ENCODE data around the gene BAK1.
"Not testable (repeated sequence)": the region's sequence is repeated elsewhere in the genome, so short reads cannot be mapped to it uniquely, and the experiment has no call there.

The BAK1 gene

GRCh38 chr6:33549196-33549595 is 30.9 kb downstream of the BAK1 start:
- DNase-seq, result no peak

GRCh38 chr6:33547499-33547898 is 32.6 kb downstream of the BAK1 start:
- no peak for DNase-seq

GRCh38 chr6:33546766-33547165 is 33.3 kb downstream of the BAK1 start:
- DNase-seq, result no peak

GRCh38 chr6:33545292-33545691 is 34.8 kb downstream of the BAK1 start:
- not testable (repeated sequence) for DNase-seq

GRCh38 chr6:33543116-33543515 is 37.0 kb downstream of the BAK1 start:
- no peak for DNase-seq

GRCh38 chr6:33540768-33541167 is 39.3 kb downstream of the BAK1 start:
- no peak for DNase-seq

- DNase-seq, result no peak
Observed at GRCh38 chr6:33534702-33535101, 45.4 kb downstream of the BAK1 start.

GRCh38 chr6:33533163-33533869 is 46.8 kb downstream of the BAK1 start:
- peak; percentile 71 for DNase-seq

GRCh38 chr6:33532431-33532830 is 47.6 kb downstream of the BAK1 start:
- not testable (repeated sequence) for DNase-seq

GRCh38 chr6:33530617-33531016 is 49.5 kb downstream of the BAK1 start:
- not testable (repeated sequence) for DNase-seq
